Natural killer cell treated with Interleukin-12 subunit alpha and Interleukin-12 subunit beta and Interleukin-15 and Interleukin-18, amount 100 ng/mL, for 72 hours (primary cell): ENCODE results near the gene SNX12. TPM values are rescaled to one million over a fixed set of nuclear protein-coding genes. Genes with fewer than 3 reads are reported as not detected.

Source experiments
- ATAC-seq, 2 donors: fragments of 150-1000 bp; cut with Tn5 transposase in 1 of 2; sonication (Bioruptor Pico), chemical (Tn5 transposase) in 1 of 2; 2 replicates each; pipeline ENCODE4 v1.10.0; 2021
- DNase-seq: peaks from one replicate; pipeline ENCODE4 v3.0.0; 2022; ENCODE audit warnings: low spot score
- H3K27ac Mint-ChIP-seq, 2 donors: 1 replicate in 1 of 2; 2 replicates in 1 of 2; pipeline ENCODE4 v1.8.0; 2022; ENCODE audit warnings: mixed read lengths in 2 of 2, mild to moderate bottlenecking in 1 of 2, moderate library complexity in 1 of 2
- H3K27me3 Mint-ChIP-seq, 2 donors: 1 replicate in 1 of 2; 2 replicates in 1 of 2; pipeline ENCODE4 v1.8.0; 2022; ENCODE audit warnings: mixed read lengths in 2 of 2
- H3K36me3 Mint-ChIP-seq: one replicate; pipeline ENCODE4 v1.8.0; 2022; ENCODE audit warnings: mixed read lengths
- H3K4me1 Mint-ChIP-seq, 2 donors: 1 replicate in 1 of 2; 2 replicates in 1 of 2; pipeline ENCODE4 v1.8.0; 2022; ENCODE audit warnings: low read depth in 2 of 2, mixed read lengths in 2 of 2, mild to moderate bottlenecking in 1 of 2
- H3K4me3 Mint-ChIP-seq: one replicate; pipeline ENCODE4 v1.8.0; 2022; ENCODE audit warnings: mixed read lengths
- H3K9me3 Mint-ChIP-seq: 2 replicates; pipeline ENCODE4 v1.8.0; 2022; ENCODE audit warnings: mixed read lengths
- total RNA-seq, 2 donors: library from RNA; stranded (reverse); gene quantifications; one replicate each; pipeline ENCODE4 v1.2.3, GENCODE V29; 2022

The SNX12 gene
- 10 to 100 TPM; 43.3 to 51.8 TPM for total RNA-seq

- DNase-seq = peak; percentile 90
- peak; percentile 98 to 99 for ATAC-seq
- Mint-ChIP-seq H3K4me3 (peak within 1 kb of the TSS; percentile 99), H3K9me3 (no peaks in the 10 kb centered on the region), H3K36me3 (peaks cover 5% of the 10 kb centered on the region), H3K4me1 (peaks cover 6 to 19% of the 10 kb centered on the region in 2 donors), H3K27me3 (peaks cover 0 to 7% of the 10 kb centered on the region in 2 donors), H3K27ac (peak within 1 kb of the TSS; percentile 86 to 87)
Measured at GRCh38 chrX:71068044-71068918, at the start of gene SNX12. Gene SNX12 (minus strand): TSS chrX:71068334. CDS start chrX:71068306, 28 bp downstream.

DNA sequence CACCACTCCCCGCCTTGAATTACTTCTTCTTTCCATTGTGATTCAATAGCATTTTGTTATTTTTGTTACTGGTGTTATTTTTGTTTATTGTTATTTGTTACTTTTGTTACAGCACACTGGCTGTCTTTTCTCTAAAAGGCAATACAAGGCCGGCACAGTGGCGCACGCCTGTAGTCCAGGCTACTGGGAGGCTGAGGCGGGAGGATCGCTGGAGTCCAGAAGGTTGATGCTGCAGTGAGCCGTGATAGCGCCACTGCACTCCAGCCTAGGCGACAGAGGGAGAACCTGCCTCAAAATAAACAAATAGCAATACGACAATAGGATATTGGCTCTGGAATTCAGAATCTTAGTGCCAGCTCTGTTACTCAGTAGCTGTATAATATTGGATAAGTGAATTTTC lies 49.2 kb upstream of the SNX12 start:
- Mint-ChIP-seq H3K27ac (peak overlapping the region; percentile 69 to 85), H3K4me3 (peak overlapping the region; percentile 77), H3K4me1 (peaks cover 18 to 33% of the 10 kb centered on the region in 2 donors), H3K27me3 (peaks cover 0 to 8% of the 10 kb centered on the region in 2 donors), H3K9me3 (no peaks in the 10 kb centered on the region), H3K36me3 (peaks cover 5% of the 10 kb centered on the region)
- no peak for ATAC-seq
- no peak for DNase-seq

GRCh38 chrX:71111921-71112431 lies 43.8 kb upstream of the SNX12 start:
- peak; percentile 16 to 36 for ATAC-seq
- Mint-ChIP-seq H3K27me3 (peaks cover 0 to 6% of the 10 kb centered on the region in 2 donors), H3K4me3 (peak overlapping the region; percentile 98), H3K9me3 (no peaks in the 10 kb centered on the region), H3K4me1 (peaks cover 37 to 48% of the 10 kb centered on the region in 2 donors), H3K36me3 (peaks cover 19% of the 10 kb centered on the region), H3K27ac (peak overlapping the region; percentile 91 to 98)
- DNase-seq = no peak

DNA sequence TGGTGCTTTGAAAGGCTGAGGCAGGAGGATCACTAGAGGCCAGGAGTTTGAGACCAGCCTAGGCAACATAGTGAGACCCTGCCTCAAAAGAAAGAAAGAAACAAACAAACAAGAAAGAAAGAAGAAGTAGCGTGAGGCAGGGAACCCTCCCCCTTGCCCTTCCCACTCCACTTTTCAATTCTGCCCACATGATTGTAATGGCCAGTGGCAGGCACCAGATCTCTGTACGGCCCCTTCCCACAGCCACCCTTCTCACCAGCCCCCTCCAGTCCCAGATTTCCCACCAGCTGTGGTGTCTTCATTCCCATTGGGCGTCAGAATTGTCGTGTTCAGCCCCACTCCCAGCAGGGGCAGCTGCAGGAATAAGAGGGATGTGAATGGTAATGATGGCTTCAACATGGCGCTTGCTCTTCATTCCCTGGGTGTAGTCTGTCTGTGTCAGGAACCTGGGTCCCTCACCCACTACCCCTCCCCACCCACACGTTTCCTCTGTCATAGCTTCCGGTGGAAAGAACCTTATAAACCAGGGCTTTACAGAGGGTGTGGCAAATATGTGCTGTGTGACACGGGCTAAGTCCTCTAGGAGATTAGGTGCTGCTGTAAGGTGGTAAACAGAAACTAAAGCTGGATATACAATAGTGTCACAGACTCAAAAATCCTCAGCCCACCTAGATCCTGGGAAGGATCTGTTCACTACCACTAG lies 43.2 kb upstream of the SNX12 start, which contains the start of gene IL2RG:
IL2RG (minus strand) TSS at position 437 of the 703 bp plus-strand sequence; CDS start at position 399, 38 bp downstream.
- DNase-seq = peak; percentile 89
- peaks cover 24% of the 10 kb centered on the region for H3K36me3 Mint-ChIP-seq
- H3K4me1 Mint-ChIP-seq = peaks cover 40 to 54% of the 10 kb centered on the region in 2 donors
- H3K4me3 Mint-ChIP-seq = peak within 1 kb of the TSS; percentile 98
- peak within 1 kb of the TSS; percentile 91 to 98 for H3K27ac Mint-ChIP-seq
- H3K9me3 Mint-ChIP-seq = no peaks in the 10 kb centered on the region
- H3K27me3 Mint-ChIP-seq = peaks cover 0 to 6% of the 10 kb centered on the region in 2 donors
- ATAC-seq = peak; percentile 94 to 95

DNA sequence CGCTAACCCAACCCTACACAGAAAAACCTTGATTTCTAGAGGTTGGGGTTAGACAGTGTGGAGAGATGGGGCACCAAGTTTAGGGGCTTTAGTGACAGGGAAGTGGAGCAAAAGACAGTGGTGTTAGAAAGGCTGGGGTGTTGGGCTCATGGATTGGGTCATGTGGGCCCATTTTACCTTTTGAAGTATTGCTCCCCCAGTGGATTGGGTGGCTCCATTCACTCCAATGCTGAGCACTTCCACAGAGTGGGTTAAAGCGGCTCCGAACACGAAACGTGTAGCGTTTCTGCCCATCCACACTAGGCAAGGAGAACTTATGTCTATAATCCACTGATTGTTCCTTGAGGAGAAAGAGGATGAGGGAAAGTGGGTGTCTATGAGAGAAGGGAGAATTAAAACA lies 40.9 kb upstream of the SNX12 start:
- H3K27me3 Mint-ChIP-seq = peaks cover 0 to 6% of the 10 kb centered on the region in 2 donors
- H3K36me3 Mint-ChIP-seq = peaks cover 25% of the 10 kb centered on the region
- DNase-seq (no peak), ATAC-seq (no peak)
- peak overlapping the region; percentile 98 for H3K4me3 Mint-ChIP-seq
- H3K4me1 Mint-ChIP-seq = peaks cover 55 to 71% of the 10 kb centered on the region in 2 donors
- H3K27ac Mint-ChIP-seq = peak overlapping the region; percentile 91 to 98
- H3K9me3 Mint-ChIP-seq = no peaks in the 10 kb centered on the region

- Mint-ChIP-seq H3K9me3 (no peaks in the 10 kb centered on the region), H3K27ac (peak overlapping the region; percentile 91 to 98), H3K27me3 (peaks cover 0 to 3% of the 10 kb centered on the region in 2 donors), H3K36me3 (peaks cover 25% of the 10 kb centered on the region), H3K4me1 (peaks cover 63 to 70% of the 10 kb centered on the region in 2 donors), H3K4me3 (peak overlapping the region; percentile 98)
- ATAC-seq (peak in 1 of 2 donors; percentile 41), DNase-seq (no peak)
Measured at GRCh38 chrX:71107762-71108360, 39.7 kb upstream of the SNX12 start.

- Mint-ChIP-seq H3K4me1 (peaks cover 65 to 71% of the 10 kb centered on the region in 2 donors), H3K36me3 (peaks cover 25% of the 10 kb centered on the region), H3K27ac (peak overlapping the region; percentile 91 to 98), H3K27me3 (peaks cover 0 to 3% of the 10 kb centered on the region in 2 donors), H3K9me3 (no peaks in the 10 kb centered on the region), H3K4me3 (peak overlapping the region; percentile 98)
- ATAC-seq (no peak), DNase-seq (no peak)
Measured at GRCh38 chrX:71107245-71107644, 39.1 kb upstream of the SNX12 start.

- Mint-ChIP-seq H3K9me3 (no peaks in the 10 kb centered on the region), H3K36me3 (peaks cover 25% of the 10 kb centered on the region), H3K4me3 (peak within 1 kb of the TSS; percentile 98), H3K27me3 (peaks cover 0 to 3% of the 10 kb centered on the region in 2 donors), H3K27ac (peak within 1 kb of the TSS; percentile 91 to 98), H3K4me1 (peaks cover 63 to 64% of the 10 kb centered on the region in 2 donors)
- ATAC-seq = peak in 1 of 2 donors; percentile 48
- DNase-seq = no peak
Measured at GRCh38 chrX:71106427-71106826, 38.3 kb upstream of the SNX12 start, which contains the start of gene CXorf65. Gene CXorf65 (minus strand): TSS chrX:71106740. CDS start chrX:71106556, 184 bp downstream.

- Mint-ChIP-seq H3K4me1 (peaks cover 64 to 70% of the 10 kb centered on the region in 2 donors), H3K9me3 (no peaks in the 10 kb centered on the region), H3K36me3 (peaks cover 20% of the 10 kb centered on the region), H3K27me3 (peaks cover 0 to 3% of the 10 kb centered on the region in 2 donors), H3K27ac (peak overlapping the region; percentile 91 to 98), H3K4me3 (peak overlapping the region; percentile 88)
- ATAC-seq (no peak), DNase-seq (no peak)
Measured at GRCh38 chrX:71105628-71106027, 37.5 kb upstream of the SNX12 start.

- Mint-ChIP-seq H3K4me1 (peaks cover 53 to 69% of the 10 kb centered on the region in 2 donors), H3K36me3 (peaks cover 11% of the 10 kb centered on the region), H3K4me3 (peak overlapping the region; percentile 90), H3K27ac (peak overlapping the region; percentile 87 to 91), H3K9me3 (no peaks in the 10 kb centered on the region), H3K27me3 (peaks cover 0 to 10% of the 10 kb centered on the region in 2 donors)
- DNase-seq = peak; percentile 69
- ATAC-seq = peak; percentile 72 to 77
Measured at GRCh38 chrX:71103110-71103983, 35.2 kb upstream of the SNX12 start.

DNA sequence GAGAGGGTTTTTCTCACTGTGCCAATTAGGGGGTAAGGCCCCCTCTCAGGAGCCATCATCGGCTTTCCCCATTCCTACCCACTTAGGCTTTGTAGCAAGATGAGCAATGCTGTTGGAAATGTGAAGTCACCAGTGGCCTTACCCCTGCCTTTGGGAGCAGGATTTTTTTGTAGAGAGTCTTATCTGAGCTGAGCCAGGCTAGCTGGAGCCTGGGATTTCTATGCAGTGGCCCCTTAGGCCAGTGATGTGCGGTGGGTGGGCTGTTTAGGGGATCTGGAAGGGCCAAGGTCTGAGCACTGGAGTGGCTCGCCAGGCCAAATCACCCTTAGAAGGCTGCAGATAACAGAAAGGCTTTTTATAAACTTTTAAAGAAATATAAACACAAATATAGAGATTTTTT lies 34.2 kb upstream of the SNX12 start:
- H3K27ac Mint-ChIP-seq = peak overlapping the region; percentile 87 to 91
- no peak for DNase-seq
- no peaks in the 10 kb centered on the region for H3K9me3 Mint-ChIP-seq
- peaks cover 43 to 65% of the 10 kb centered on the region in 2 donors for H3K4me1 Mint-ChIP-seq
- H3K4me3 Mint-ChIP-seq = no peak overlapping the region
- H3K27me3 Mint-ChIP-seq = peaks cover 0 to 10% of the 10 kb centered on the region in 2 donors
- H3K36me3 Mint-ChIP-seq = peaks cover 6% of the 10 kb centered on the region
- ATAC-seq = no peak
